ENCODE data around the gene BCO2. TPM values are rescaled to one million over a fixed set of nuclear protein-coding genes. Genes with fewer than 3 reads are reported as not detected.

The BCO2 gene
- total RNA-seq, 2 donors from 2014 or later = 3.2 to 9.1 TPM

GRCh38 chr11:112167145-112167544 lies 8.2 kb upstream of the BCO2 start, which contains the start of gene TEX12:
TSS of gene TEX12 (plus strand) at chr11:112167372. CDS start at chr11:112169269, 1,897 bp downstream.
- H3K9me3 ChIP-seq = no peaks in the 10 kb centered on the region
- no peaks in the 10 kb centered on the region for H3K4me1 ChIP-seq (replicated peaks)
- H3K4me3 ChIP-seq = no peak within 1 kb of the TSS
- WGBS = 86% methylated on average over 25 of the region's 25 CpGs
- DNase-seq (ENCODE audit: low spot score) = no peak
- H3K27me3 ChIP-seq (replicated peaks; ENCODE audit: insufficient read depth) = no peaks in the 10 kb centered on the region
- no peak within 1 kb of the TSS for H3K27ac ChIP-seq
- intact Hi-C loops (cut with DNase I) = no loop called here
- TF ChIP-seq POLR2AphosphoS5 (IDR thresholded peaks at IDR 0.05) (no peak), POLR2A (IDR thresholded peaks at IDR 0.05) (no peak), CTCF (IDR thresholded peaks at IDR 0.05) (no peak)
- no peaks in the 10 kb centered on the region for H3K36me3 ChIP-seq

- no peaks in the 10 kb centered on the region for H3K27me3 ChIP-seq (replicated peaks; ENCODE audit: insufficient read depth)
- H3K36me3 ChIP-seq = no peaks in the 10 kb centered on the region
- TF ChIP-seq POLR2A (IDR thresholded peaks at IDR 0.05) (no peak), POLR2AphosphoS5 (IDR thresholded peaks at IDR 0.05) (no peak), CTCF (IDR thresholded peaks at IDR 0.05) (no peak)
- H3K4me1 ChIP-seq (replicated peaks) = no peaks in the 10 kb centered on the region
- H3K9me3 ChIP-seq = no peaks in the 10 kb centered on the region
- whole genome bisulfite sequencing = 67% methylated on average over 2 of the region's 2 CpGs
- no peak overlapping the region for H3K4me3 ChIP-seq
- intact Hi-C loops (cut with DNase I) = loop anchor here (5.0 kb wide), 1 partner anchor 55 kb away; no protein-coding TSS in a partner anchor
- no peak overlapping the region for H3K27ac ChIP-seq
- DNase-seq (ENCODE audit: low spot score) = no peak
Measured at GRCh38 chr11:112172362-112172994, 2.8 kb upstream of the BCO2 start.

GRCh38 chr11:112173152-112173551 lies 2.2 kb upstream of the BCO2 start:
- H3K9me3 ChIP-seq = no peaks in the 10 kb centered on the region
- H3K4me3 ChIP-seq = no peak overlapping the region
- 60% methylated on average over 3 of the region's 3 CpGs for WGBS
- no peak for DNase-seq (ENCODE audit: low spot score)
- no peaks in the 10 kb centered on the region for H3K36me3 ChIP-seq
- TF ChIP-seq CTCF (IDR thresholded peaks at IDR 0.05) = no peak
- no peak for TF ChIP-seq POLR2A (IDR thresholded peaks at IDR 0.05)
- TF ChIP-seq POLR2AphosphoS5 (IDR thresholded peaks at IDR 0.05) = no peak
- H3K27me3 ChIP-seq (replicated peaks; ENCODE audit: insufficient read depth) = no peaks in the 10 kb centered on the region
- intact Hi-C loops (cut with DNase I) = loop anchor here (5.0 kb wide), 1 partner anchor 56 kb away; no protein-coding TSS in a partner anchor
- H3K4me1 ChIP-seq (replicated peaks) = no peaks in the 10 kb centered on the region
- no peak overlapping the region for H3K27ac ChIP-seq

- H3K9me3 ChIP-seq = no peaks in the 10 kb centered on the region
- intact Hi-C loops (cut with DNase I) = no loop called here
- 11% methylated on average over 4 of the region's 4 CpGs for WGBS
- DNase-seq (ENCODE audit: low spot score) = no peak
- H3K27ac ChIP-seq = peak overlapping the region; percentile 28 to 34
- no peaks in the 10 kb centered on the region for H3K27me3 ChIP-seq (replicated peaks; ENCODE audit: insufficient read depth)
- TF ChIP-seq POLR2A (IDR thresholded peaks at IDR 0.05) (no peak), POLR2AphosphoS5 (IDR thresholded peaks at IDR 0.05) (no peak), CTCF (IDR thresholded peaks at IDR 0.05) (no peak)
- no peaks in the 10 kb centered on the region for H3K4me1 ChIP-seq (replicated peaks)
- H3K36me3 ChIP-seq = no peaks in the 10 kb centered on the region
- H3K4me3 ChIP-seq = peak overlapping the region; percentile 11 to 17
Measured at GRCh38 chr11:112175599-112175952, 264 bp downstream of the BCO2 start.

GRCh38 chr11:112176077-112176476 lies 765 bp downstream of the BCO2 start:
- Histone ChIP-seq H3K9me3 (no peaks in the 10 kb centered on the region), H3K27ac (no peak overlapping the region), H3K4me3 (no peak overlapping the region), H3K4me1 (replicated peaks) (no peaks in the 10 kb centered on the region), H3K27me3 (replicated peaks; ENCODE audit: insufficient read depth) (no peaks in the 10 kb centered on the region), H3K36me3 (no peaks in the 10 kb centered on the region)
- intact Hi-C loops (cut with DNase I) = no loop called here
- no peak for TF ChIP-seq POLR2A (IDR thresholded peaks at IDR 0.05)
- no peak for TF ChIP-seq POLR2AphosphoS5 (IDR thresholded peaks at IDR 0.05)
- TF ChIP-seq CTCF (IDR thresholded peaks at IDR 0.05) = no peak
- WGBS = 78% methylated on average over 1 of the region's 1 CpG
- DNase-seq (ENCODE audit: low spot score) = no peak

All from prostate gland (tissue), 2 donors.